GM12878 (cell line): ENCODE data around the gene ATG10. TPM values are rescaled to one million over a fixed set of nuclear protein-coding genes. Genes with fewer than 3 reads are reported as not detected.

Source experiments
- ATAC-seq: fragments of 200-7000 bp; cut with Tn5 transposase; 3 replicates; pipeline ENCODE4 v1.9.1; 2020; ENCODE audit warnings: mild to moderate bottlenecking, moderate library complexity
- BruUV-seq: library from RNA; stranded (reverse); fragments of 400-500 nt; replicated peaks from 2 replicates; lab custom pipeline; 2021; lab: Mats Ljungman, UMichigan
- CTCF ChIA-PET: fragments of 300-600 bp; sonication (Branson Sonifier 250); formaldehyde crosslinking; extraction: SDS; loops from one replicate; lab custom pipeline; 2021; ENCODE audit warnings: inconsistent platforms; lab: Yijun Ruan, JAX
- POLR2A ChIA-PET: fragments of 350-600 bp; formaldehyde crosslinking; extraction: SDS; loops from one replicate; lab custom pipeline; 2021; ENCODE audit warnings: inconsistent platforms; lab: Charles Lee
- RAD21 ChIA-PET: fragments of 300-600 bp; sonication (Branson Sonifier 250); formaldehyde crosslinking; loops from one replicate; lab custom pipeline; 2023; ENCODE audit warnings: antibody characterized with exemption; ENCODE audit not compliant: unreplicated experiment; lab: Charles Lee
- SMC1A ChIA-PET: fragments of 300-600 bp; sonication (Branson Sonifier 250); formaldehyde crosslinking; loops from one replicate; lab custom pipeline; 2023; ENCODE audit not compliant: unreplicated experiment, uncharacterized antibody; lab: Charles Lee
- DNase-seq: peaks from one replicate; pipeline ENCODE4 v3.0.0-alpha.2; 2011; ENCODE audit warnings: low read depth, low spot score
- FAIRE-seq: peaks from 3 replicates; lab custom pipeline; 2011; peaks lifted over from hg19 to GRCh38; lab: Jason Lieb, UNC
- H2AFZ ChIP-seq: 2 replicates; pipeline ENCODE4 v1.6.0; 2011; ENCODE audit warnings: low read depth, low read length, control low read depth; ENCODE audit not compliant: control insufficient read depth
- H3K27ac ChIP-seq: 2 replicates; pipeline ENCODE4 v1.5.1; 2011; ENCODE audit warnings: control low read depth; ENCODE audit not compliant: control insufficient read depth, insufficient read depth
- H3K27me3 ChIP-seq, 2 experiments: replicated peaks in 1 of 2; 2 replicates each; pipeline versions ENCODE4 v1.6.0 to v1.6.1; 2011; ENCODE audit warnings: low read length in 1 of 2; ENCODE audit not compliant: control insufficient read depth in 2 of 2, insufficient read depth in 2 of 2
- H3K36me3 ChIP-seq, 2 experiments: 2 replicates each; pipeline ENCODE4 v1.5.1; 2011; ENCODE audit warnings: low read length in 1 of 2; ENCODE audit not compliant: control insufficient read depth in 2 of 2, insufficient read depth in 2 of 2
- H3K4me1 ChIP-seq: 2 replicates; pipeline ENCODE4 v1.6.1; 2011; ENCODE audit warnings: mild to moderate bottlenecking, low read length, moderate library complexity, mixed read lengths; ENCODE audit not compliant: control insufficient read depth, insufficient read depth
- H3K4me2 ChIP-seq: 2 replicates; pipeline ENCODE4 v1.6.0; 2011; ENCODE audit warnings: control low read depth; ENCODE audit not compliant: control insufficient read depth, insufficient read depth
- H3K4me3 ChIP-seq: fragments of 200-600 bp; sonication (generic); 2 replicates; pipeline ENCODE4 v1.5.1; 2016
- H3K79me2 ChIP-seq: 2 replicates; pipeline ENCODE4 v1.6.0; 2011; ENCODE audit warnings: low read length; ENCODE audit not compliant: control insufficient read depth, insufficient read depth
- H3K9ac ChIP-seq: 2 replicates; pipeline ENCODE4 v1.8.0; 2011; ENCODE audit warnings: low read length, control low read depth, mixed read lengths; ENCODE audit not compliant: control insufficient read depth, insufficient read depth
- H3K9me3 ChIP-seq: replicated peaks from 3 replicates; pipeline ENCODE4 v1.5.1; 2011; ENCODE audit warnings: mild to moderate bottlenecking, low read length; ENCODE audit not compliant: control insufficient read depth, insufficient read depth
- H4K20me1 ChIP-seq: 2 replicates; pipeline ENCODE4 v1.6.0; 2011; ENCODE audit not compliant: control insufficient read depth, insufficient read depth
- BMI1 ChIP-seq: fragments of 450-650 bp; IDR thresholded peaks from 2 replicates; pipeline ENCODE4 v1.6.1; 2016; ENCODE audit warnings: mild to moderate bottlenecking, moderate library complexity, borderline replicate concordance
- CHD4 ChIP-seq: fragments of 200-600 bp; sonication (generic); IDR thresholded peaks from 2 replicates; pipeline ENCODE4 v1.6.1; 2016; ENCODE audit warnings: mild to moderate bottlenecking
- CREM ChIP-seq: IDR thresholded peaks from 2 replicates; pipeline ENCODE4 v1.6.1; 2014; ENCODE audit warnings: antibody characterized with exemption, low read depth
- EED ChIP-seq: sonication (generic); IDR thresholded peaks from 2 replicates; pipeline ENCODE4 v1.6.1; 2016; ENCODE audit warnings: antibody characterized with exemption, low read depth
- KLF5 ChIP-seq: fragments of 450-650 bp; IDR thresholded peaks from 2 replicates; pipeline ENCODE4 v1.6.1; 2014; ENCODE audit warnings: mild to moderate bottlenecking; ENCODE audit not compliant: partially characterized antibody
- MTA3 ChIP-seq: IDR thresholded peaks from 2 replicates; pipeline ENCODE4 v1.6.1; 2012; ENCODE audit warnings: low read length, inconsistent platforms, borderline replicate concordance
- NFXL1 ChIP-seq: fragments of 450-650 bp; IDR thresholded peaks from 2 replicates; pipeline ENCODE4 v1.6.1; 2017; ENCODE audit warnings: antibody characterized with exemption, mild to moderate bottlenecking, borderline replicate concordance
- NR2C2 ChIP-seq: IDR thresholded peaks from 2 replicates; pipeline ENCODE4 v1.6.1; 2011; ENCODE audit warnings: borderline replicate concordance, low read depth; ENCODE audit not compliant: control insufficient read depth, insufficient read length
- POLR2A ChIP-seq: IDR thresholded peaks from 2 replicates; pipeline ENCODE4 v1.6.1; 2011; ENCODE audit warnings: low read depth, mild to moderate bottlenecking, low read length
- RB1 ChIP-seq: fragments of 450-650 bp; formaldehyde crosslinking; IDR thresholded peaks from 2 replicates; pipeline ENCODE4 v1.6.1; 2017; ENCODE audit warnings: mild to moderate bottlenecking, borderline replicate concordance
- RCOR1 ChIP-seq: conservative IDR thresholded peaks from 2 replicates; pipeline ENCODE4 v1.6.1; 2012; ENCODE audit warnings: low read depth, low read length, improper control_type of control experiment
- STAT3 ChIP-seq: IDR thresholded peaks from 2 replicates; pipeline ENCODE4 v1.6.1; 2011; ENCODE audit warnings: low read depth, low read length, improper control_type of control experiment
- TAF1 ChIP-seq: IDR thresholded peaks from 2 replicates; pipeline ENCODE4 v1.6.1; 2011; ENCODE audit warnings: mild to moderate bottlenecking, low read depth, low read length, borderline replicate concordance
- WGBS: methylation state at CpG from one replicate; pipeline ENCODE4 v1.1.6; 2016; ENCODE audit warnings: low lambda C conversion rate; ENCODE audit not compliant: insufficient replicate concordance, insufficient coverage; ENCODE audit errors: missing lambda C conversion rate; 5-methylcytosine and 5-hydroxymethylcytosine counted together
- in situ Hi-C: fragments of 300-500 bp; cut with MboI; formaldehyde crosslinking; loops from 9 replicates; pipeline ENCODE4 v1.14.3; 2018; ENCODE audit warnings: mixed read lengths
- intact Hi-C: fragments of 100-400 bp; cut with micrococcal nuclease; formaldehyde crosslinking; loops from one replicate; pipeline ENCODE4 v1.14.2; 2022; ENCODE audit not compliant: unreplicated experiment
- polyA plus RNA-seq, 11 experiments: library from polyadenylated mRNA; depleted of rRNA in 4 of 11; unstranded in 6 of 11; stranded (reverse) in 5 of 11; fragments of >200 nt; fragmentation: Nextera tagmentation in 4 of 11; fragmentation: Illumina TruSeq in 1 of 11; extraction: Ambion mirVana in 4 of 11; extraction: Trizol in 1 of 11; gene quantifications; 1 replicate in 1 of 11; 2 replicates in 10 of 11; pipeline versions ENCODE4 v1.2.1 to v1.2.3, GENCODE V29; 2011 to 2016; ENCODE audit warnings: inconsistent platforms in 2 of 11, missing spikeins in 2 of 11, low read depth in 1 of 11
- total RNA-seq, 4 experiments: library from RNA; depleted of rRNA in 3 of 4; stranded (reverse); fragments of >200 nt in 3 of 4; fragmentation: Illumina TruSeq in 1 of 4; extraction: Trizol in 1 of 4; gene quantifications; 2 replicates each; pipeline versions ENCODE4 v1.2.1 to v1.2.3, GENCODE V29; 2013 to 2021
- TF ChIP-seq, protein P1 (sequence below): IDR thresholded peaks from 2 replicates; pipeline ENCODE4 v1.6.1; 2011; ENCODE audit warnings: borderline replicate concordance, low read depth, mild to moderate bottlenecking, moderate library complexity, low read length; ENCODE audit not compliant: insufficient read depth, poor library complexity, severe bottlenecking
- TF ChIP-seq, protein P2 (sequence below): fragments of 450-650 bp; IDR thresholded peaks from 2 replicates; pipeline ENCODE4 v1.6.1; 2018; ENCODE audit warnings: mild to moderate bottlenecking, low read depth, moderate library complexity; ENCODE audit not compliant: partially characterized antibody

Gene ATG10
- total and polyA plus RNA-seq, 10 of the 15 experiments (the other 5 are each of a cell fraction or from before 2014, with no cell fraction given), result 3.8 to 14.4 (median 6.5) TPM

DNA sequence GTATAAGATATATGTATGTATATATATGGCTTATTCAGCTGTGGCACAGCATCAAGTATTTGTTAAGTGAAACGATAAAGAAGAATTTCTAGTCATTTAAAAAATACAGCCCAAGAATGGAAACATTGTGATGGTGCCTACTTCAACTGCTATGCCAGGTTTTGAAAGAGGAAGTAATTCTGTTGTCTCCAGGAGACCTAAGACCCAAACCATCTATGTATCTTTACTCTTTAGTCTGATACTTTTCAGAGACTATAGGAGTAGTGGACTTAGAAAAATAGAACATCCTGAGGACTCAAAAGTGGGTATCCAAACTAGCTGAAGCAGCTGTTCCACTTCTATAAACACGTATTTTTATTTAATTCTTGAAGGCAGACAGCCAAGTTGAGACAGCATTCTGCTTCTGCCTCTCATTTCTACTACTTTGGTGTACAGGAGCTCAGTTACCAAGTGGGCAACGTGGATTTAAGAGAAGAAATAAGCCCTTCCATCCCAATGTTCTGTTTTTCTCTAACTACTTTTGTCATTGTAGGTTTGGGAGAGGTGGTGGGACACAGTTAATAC, 195.6 kb downstream of the ATG10 start:
- H2AFZ ChIP-seq, result 0 out of 2 replicates have a peak overlapping the region, but pooled peaks have one; percentile 12
- in situ Hi-C loops, result no loop called here

DNA sequence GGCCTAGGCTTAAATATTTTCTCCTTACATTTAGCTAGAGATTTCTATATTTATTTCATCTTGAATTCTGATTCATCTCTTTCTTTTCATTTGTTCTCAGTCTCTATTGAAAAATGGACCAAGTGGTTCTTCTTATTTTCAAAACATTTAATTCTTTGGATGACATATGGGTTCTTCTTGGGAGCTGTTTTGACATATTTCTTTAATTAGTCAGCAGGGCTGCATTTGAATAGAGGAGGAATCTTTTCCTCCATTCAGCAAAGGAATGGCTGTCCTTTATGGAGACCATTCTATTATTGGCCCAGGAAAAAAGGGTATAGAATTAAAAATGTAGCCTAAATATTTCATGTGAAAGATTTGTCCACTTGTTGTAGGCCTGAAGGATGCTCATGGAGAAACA, 196.5 kb downstream of the ATG10 start:
- Histone ChIP-seq H3K36me3 (no peaks in the 10 kb centered on the region), H3K79me2 (no peaks in the 10 kb centered on the region), H3K9me3 (no peaks in the 10 kb centered on the region), H3K4me1 (peaks cover 12% of the 10 kb centered on the region), H3K4me3 (no peak overlapping the region), H2AFZ (no peak overlapping the region), H3K9ac (no peak overlapping the region), H3K27me3 (no peaks in the 10 kb centered on the region), H3K4me2 (no peak overlapping the region), H3K27ac (no peak overlapping the region), H4K20me1 (no peaks in the 10 kb centered on the region)
- DNase-seq (no peak), ATAC-seq (no peak), FAIRE-seq (no peak)
- no TSS peak for BruUV-seq
- CTCF ChIA-PET, result interaction anchor here (0.7 to 11.2 kb wide), 7 partner anchors 9 to 742 kb away, joined by 3 to 177 read pairs (median 8); no protein-coding TSS in a partner anchor
- SMC1A ChIA-PET, result interaction anchor here (1.0 to 13.8 kb wide), 14 partner anchors 11 to 743 kb away, joined by 3 to 159 read pairs (median 7); partner anchors contain the start of gene SSBP2
- intact Hi-C loops, result no loop called here
- RAD21 ChIA-PET, result interaction anchor here (0.6 to 2.1 kb wide), 10 partner anchors 57 to 869 kb away, joined by 3 to 15 read pairs (median 4); partner anchors contain the start of gene SSBP2
- in situ Hi-C loops, result no loop called here
- POLR2A ChIA-PET, result interaction anchor here (0.6 kb wide), 1 partner anchor 418 kb away, joined by 3 read pairs; the partner anchor contains the start of gene SSBP2
- TF ChIP-seq, protein P1, sequence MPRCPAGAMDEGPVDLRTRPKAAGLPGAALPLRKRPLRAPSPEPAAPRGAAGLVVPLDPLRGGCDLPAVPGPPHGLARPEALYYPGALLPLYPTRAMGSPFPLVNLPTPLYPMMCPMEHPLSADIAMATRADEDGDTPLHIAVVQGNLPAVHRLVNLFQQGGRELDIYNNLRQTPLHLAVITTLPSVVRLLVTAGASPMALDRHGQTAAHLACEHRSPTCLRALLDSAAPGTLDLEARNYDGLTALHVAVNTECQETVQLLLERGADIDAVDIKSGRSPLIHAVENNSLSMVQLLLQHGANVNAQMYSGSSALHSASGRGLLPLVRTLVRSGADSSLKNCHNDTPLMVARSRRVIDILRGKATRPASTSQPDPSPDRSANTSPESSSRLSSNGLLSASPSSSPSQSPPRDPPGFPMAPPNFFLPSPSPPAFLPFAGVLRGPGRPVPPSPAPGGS, result no peak
- TF ChIP-seq, protein P2, sequence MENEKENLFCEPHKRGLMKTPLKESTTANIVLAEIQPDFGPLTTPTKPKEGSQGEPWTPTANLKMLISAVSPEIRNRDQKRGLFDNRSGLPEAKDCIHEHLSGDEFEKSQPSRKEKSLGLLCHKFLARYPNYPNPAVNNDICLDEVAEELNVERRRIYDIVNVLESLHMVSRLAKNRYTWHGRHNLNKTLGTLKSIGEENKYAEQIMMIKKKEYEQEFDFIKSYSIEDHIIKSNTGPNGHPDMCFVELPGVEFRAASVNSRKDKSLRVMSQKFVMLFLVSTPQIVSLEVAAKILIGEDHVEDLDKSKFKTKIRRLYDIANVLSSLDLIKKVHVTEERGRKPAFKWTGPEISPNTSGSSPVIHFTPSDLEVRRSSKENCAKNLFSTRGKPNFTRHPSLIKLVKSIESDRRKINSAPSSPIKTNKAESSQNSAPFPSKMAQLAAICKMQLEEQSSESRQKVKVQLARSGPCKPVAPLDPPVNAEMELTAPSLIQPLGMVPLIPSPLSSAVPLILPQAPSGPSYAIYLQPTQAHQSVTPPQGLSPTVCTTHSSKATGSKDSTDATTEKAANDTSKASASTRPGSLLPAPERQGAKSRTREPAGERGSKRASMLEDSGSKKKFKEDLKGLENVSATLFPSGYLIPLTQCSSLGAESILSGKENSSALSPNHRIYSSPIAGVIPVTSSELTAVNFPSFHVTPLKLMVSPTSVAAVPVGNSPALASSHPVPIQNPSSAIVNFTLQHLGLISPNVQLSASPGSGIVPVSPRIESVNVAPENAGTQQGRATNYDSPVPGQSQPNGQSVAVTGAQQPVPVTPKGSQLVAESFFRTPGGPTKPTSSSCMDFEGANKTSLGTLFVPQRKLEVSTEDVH, result no peak
- TF ChIP-seq STAT3 (no peak), POLR2A (no peak), TAF1 (no peak), BMI1 (no peak), MTA3 (no peak)

More for the DNA sequence above, 195.6 kb downstream of the ATG10 start:
- H3K27me3 ChIP-seq, result no peaks in the 10 kb centered on the region
- ATAC-seq (peak; percentile 40), DNase-seq (no peak), FAIRE-seq (no peak)
- H3K9ac ChIP-seq, result no peak overlapping the region
- intact Hi-C loops, result loop anchor here (2.0 kb wide), 4 partner anchors 195 to 661 kb away; partner anchors contain the start of genes ATG10 and SSBP2
- no peaks in the 10 kb centered on the region for H3K9me3 ChIP-seq
- H3K36me3 ChIP-seq, result no peaks in the 10 kb centered on the region
- TF ChIP-seq CHD4 (no peak), RCOR1 (no peak), EED (no peak), NFXL1 (no peak), CREM (no peak), KLF5 (no peak), NR2C2 (no peak), RB1 (no peak)
- ChIA-PET CTCF (interaction anchor here (0.6 to 11.2 kb wide), 12 partner anchors 10 to 849 kb away, joined by 3 to 177 read pairs (median 3); no protein-coding TSS in a partner anchor), SMC1A (interaction anchor here (0.8 to 13.8 kb wide), 19 partner anchors 10 to 742 kb away, joined by 3 to 159 read pairs (median 5); partner anchors contain the start of gene SSBP2), POLR2A (no interaction called here), RAD21 (interaction anchor here (0.6 to 2.1 kb wide), 13 partner anchors 9 to 868 kb away, joined by 3 to 15 read pairs (median 4); partner anchors contain the start of gene SSBP2)
- 49% methylated on average over 3 of the region's 3 CpGs for WGBS
- BruUV-seq, result no TSS peak
- H3K27ac ChIP-seq, result no peak overlapping the region
- H3K4me3 ChIP-seq, result no peak overlapping the region
- H3K4me2 ChIP-seq, result no peak overlapping the region
- H3K79me2 ChIP-seq, result no peaks in the 10 kb centered on the region
- H4K20me1 ChIP-seq, result no peaks in the 10 kb centered on the region
- H3K4me1 ChIP-seq, result peaks cover 12% of the 10 kb centered on the region; the same call in 1 of the 2 replicates
